ENCODE results near the gene SLC35G1.

The SLC35G1 gene

GRCh38 chr10:93893646-93894515, at the start of gene SLC35G1:
SLC35G1 (plus strand) TSS chr10:93893978; CDS start chr10:93894034, 56 bp downstream.
- peak; percentile 47 for DNase-seq

- no peak for DNase-seq
These were observed 48.7 kb upstream of the SLC35G1 start for GRCh38 chr10:93844979-93845626.

DNA sequence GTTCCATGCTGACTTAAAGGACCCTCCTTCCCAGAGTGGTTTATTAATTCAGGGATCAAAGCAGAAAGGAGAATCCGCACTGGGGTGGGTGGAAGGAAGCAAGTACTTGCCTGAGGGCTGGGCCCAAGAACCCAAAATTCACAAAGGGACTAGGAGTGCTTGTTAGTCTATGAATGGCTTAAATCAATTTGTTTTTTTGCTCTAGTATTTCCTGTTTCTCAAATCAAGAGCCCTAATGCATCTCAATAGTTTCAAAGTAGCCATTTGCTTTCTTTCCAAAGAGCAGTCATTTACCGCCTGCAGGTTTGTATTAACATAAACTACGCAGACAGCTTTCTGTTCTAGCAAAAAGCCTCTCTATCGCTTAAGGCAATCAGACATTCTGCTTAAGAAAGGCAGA, 44.2 kb upstream of the SLC35G1 start:
- DNase-seq: no peak

DNA sequence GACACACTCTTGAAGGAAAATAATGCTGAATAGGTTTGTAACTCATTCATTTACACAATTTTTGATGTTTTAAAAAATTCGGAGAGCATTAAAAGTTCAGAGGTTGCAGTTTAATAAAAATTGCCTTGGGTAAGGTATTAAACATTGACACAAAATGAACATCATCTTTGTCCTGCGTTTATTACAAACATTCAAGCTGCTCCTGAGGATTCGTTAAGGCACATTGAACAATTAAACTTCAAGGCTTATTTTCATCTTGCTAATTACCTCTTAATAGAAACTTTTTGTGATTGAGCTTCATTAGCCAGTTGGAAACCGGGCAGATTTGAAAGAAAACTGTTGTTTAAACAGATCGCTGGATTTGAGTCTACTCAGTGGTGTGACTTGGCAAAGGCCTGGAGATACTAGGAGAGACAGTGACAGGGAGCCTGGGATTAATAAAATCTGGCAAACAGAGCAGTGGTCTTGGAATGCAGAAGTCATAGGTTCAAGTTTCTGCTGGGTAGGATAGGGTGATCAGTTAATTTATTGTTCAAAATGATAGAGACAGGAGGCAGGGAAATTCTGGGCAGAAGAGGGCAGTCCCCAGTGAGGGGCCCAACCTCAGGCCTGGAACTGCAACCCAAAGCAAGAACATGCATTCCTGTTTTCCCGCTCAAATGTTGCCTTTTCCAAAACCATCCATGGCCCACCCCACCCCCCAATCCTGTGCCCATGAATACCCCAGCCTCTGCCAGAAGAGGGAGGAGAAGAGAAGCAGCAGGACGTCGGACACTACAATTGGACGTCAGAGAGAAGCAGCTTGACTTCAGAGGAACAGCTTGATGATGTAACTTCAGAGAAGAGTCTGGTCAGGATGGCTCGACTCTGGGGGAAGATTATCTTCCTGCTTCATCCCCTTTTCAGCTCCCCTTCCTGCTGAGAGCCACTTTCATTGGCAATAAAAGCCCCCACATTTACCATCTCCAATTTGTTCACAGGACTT, 43.5 kb upstream of the SLC35G1 start:
- no peak for DNase-seq

DNA sequence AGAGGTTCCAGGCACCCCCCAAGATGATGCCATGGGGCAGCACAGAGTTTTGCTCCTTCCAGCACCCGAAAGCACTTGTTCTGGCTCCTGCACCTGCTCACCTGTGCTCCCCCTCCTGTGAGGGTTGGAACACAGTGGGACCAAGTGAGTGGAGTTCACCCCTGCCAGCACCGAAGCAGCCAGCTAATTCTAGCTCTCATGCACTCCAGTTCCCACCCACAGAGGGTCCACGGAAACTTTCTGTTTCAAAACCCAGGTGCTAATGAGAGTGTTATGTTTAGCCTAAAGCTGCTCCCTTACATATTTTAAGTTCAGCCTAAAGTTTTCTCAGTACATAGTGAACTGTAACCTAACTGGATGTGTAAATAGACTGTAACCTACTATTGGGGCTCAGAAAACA, 42.6 kb upstream of the SLC35G1 start:
- DNase-seq: no peak

DNA sequence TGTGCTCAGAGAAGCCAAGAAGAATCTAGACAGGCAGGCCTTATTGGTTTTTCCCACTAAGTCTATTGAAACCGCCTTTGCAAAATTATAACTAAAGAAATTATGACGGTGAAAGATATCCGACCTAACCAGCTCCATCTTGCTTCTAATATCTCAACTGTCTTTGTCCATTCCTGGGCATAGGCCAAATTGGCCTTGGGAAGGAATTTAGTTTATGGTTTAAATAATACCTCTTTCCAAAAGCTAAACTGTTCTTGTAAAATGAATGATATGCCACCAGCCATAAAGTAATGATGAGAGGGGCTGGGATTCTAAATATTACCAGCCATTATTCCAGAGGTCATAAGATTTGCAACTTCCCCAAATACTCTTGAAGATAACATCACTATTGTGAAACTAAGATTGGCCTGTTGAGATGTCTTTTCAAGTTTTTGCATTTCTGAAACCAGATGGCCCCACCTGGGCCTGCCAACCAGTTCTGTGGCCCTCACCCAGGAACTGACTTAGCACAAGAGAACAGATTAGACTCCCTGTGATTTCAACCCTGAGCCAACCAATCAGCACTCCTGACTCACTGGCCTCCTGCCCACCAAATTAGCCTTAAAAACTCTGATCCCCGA, 41.2 kb upstream of the SLC35G1 start:
- DNase-seq: no peak

DNA sequence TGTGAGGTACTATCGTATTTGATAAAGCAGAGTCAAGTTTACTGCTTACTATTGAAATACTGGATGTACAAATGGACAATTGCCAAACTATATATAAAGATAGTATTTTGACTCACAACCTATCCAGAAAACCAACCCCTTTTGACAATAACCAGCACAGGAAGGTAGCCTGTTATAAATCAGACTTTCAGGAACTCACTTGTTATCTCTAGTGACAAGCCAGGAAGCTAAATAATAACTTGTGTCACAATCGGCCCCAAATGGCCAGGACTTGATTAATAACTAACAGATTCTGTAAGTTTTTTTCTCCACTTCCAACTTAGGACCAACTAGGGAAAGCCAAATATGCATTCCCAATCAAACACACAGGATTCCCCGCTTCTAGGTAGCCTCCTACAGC, 38.8 kb upstream of the SLC35G1 start:
- no peak for DNase-seq

DNA sequence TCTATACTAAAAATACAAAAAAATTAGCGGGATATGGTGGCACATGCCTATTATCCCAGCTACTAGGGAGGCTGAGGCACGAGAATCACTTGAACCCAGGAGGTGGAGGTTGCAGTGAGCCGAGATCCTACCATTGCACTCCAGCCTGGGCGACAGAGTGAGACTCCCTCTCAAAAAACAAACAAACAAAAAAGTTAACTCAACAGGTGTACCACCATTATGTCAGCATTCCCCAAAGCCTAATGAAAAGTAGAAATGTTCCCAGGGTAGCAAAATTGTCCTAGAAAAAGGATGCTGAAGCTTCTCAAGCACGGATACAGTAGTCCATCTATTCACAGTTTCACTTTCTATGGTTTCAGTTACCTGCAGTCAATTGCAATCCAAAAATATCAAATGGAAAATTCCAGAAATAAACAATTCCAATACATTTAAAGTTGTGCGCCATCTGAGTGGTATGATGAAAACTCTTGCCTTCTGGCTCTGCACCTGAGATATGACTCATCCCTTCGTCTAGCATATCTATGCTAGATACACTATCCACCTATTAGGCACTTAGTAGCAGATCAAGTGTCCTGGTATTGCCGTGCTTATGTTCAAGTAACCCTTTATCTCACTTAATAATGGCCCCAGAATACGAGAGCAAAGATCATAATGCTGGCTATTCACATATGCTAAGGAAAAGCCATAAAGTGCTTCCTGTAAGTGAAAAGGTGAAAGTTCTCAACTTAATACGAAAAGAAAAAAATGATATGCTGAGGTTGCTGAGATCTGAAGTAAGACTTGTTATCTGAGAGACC, 37.2 kb upstream of the SLC35G1 start:
- DNase-seq: no peak

- DNase-seq: no peak
These were observed 34.6 kb upstream of the SLC35G1 start for GRCh38 chr10:93859049-93859655.

DNA sequence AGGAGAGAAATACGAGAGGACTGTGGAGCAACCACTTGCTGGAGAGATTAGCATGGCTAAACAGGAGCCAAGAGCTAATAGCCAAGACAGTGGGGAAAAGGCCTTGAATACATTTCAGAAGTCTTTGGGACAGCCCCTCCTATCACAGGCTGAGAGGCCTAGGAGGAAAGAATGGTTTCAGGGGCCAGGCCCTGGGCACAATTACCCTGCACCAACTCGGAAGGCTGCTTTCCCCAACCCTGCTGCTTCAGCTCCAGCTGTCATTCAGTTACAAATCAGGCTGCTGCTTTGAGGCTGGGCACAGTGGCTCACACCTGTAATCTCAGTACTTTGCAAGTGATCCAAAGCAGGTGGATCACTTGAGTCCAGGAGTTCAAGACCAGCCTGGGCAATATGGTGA, 32.0 kb upstream of the SLC35G1 start:
- DNase-seq: no peak

- DNase-seq: no peak
These were observed 27.9 kb upstream of the SLC35G1 start for GRCh38 chr10:93865794-93866425.

- DNase-seq: peak; percentile 12
These were observed 26.3 kb upstream of the SLC35G1 start for GRCh38 chr10:93867525-93867924.

DNA sequence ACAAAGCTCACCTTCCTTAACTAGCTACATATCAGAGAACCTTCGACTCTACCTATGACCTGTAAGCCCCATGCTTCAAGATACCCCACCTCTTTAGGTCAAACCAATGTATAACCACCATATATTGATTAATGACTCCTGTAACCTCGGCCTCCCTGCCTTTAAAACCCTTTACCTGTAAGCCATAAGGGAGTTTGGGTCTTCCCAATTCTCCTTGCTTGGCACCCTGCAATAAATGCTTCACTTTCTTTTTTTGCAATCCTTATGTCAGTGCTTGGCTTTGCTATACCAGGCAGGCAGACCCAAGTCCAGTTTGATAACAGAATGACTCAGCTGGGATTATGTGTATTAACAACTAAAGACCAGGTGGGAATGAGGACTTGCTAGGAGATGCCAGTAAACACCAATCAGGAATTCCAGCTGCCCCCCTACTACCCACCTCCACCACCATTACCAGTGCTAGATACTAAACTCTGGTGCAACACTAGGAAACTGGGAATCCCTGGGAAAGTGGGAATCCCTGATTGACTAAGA, 22.0 kb upstream of the SLC35G1 start:
- no peak for DNase-seq

DNA sequence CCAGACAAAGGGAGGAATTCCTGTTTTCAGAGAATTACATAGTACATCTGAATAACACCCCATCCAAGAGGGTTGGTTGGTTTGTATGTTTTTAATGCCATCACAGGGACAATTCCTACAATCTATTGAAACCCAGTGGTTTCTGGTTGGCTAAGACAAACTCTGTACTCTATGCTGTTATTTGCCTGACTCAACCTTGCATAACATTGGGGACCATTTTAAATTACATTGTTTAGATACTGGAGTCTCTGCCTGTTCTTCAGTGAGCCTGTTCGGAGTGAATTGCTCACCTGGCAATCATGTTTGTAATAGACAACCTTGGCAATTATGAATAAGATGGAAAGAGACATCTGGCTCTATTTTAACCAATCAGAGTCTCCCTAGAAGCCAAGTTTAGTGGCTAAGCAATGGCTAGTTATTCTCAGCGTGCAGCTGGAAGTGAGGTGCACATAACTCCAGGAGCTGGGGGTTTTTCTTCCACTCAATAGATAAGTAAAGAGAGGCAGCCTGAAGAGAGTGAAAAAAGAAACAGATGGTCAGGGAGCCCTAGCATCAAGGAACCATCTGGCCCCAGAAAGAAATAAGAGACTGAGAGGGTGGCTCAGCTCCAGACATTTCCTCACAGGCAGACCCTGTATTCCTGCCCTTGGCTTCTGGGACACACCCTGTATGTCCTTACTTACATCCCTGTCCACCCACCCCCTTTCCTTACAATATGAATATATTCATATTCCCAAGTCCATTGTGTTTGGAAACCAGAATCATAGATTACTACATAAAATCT, 21.2 kb upstream of the SLC35G1 start:
- DNase-seq: no peak

DNA sequence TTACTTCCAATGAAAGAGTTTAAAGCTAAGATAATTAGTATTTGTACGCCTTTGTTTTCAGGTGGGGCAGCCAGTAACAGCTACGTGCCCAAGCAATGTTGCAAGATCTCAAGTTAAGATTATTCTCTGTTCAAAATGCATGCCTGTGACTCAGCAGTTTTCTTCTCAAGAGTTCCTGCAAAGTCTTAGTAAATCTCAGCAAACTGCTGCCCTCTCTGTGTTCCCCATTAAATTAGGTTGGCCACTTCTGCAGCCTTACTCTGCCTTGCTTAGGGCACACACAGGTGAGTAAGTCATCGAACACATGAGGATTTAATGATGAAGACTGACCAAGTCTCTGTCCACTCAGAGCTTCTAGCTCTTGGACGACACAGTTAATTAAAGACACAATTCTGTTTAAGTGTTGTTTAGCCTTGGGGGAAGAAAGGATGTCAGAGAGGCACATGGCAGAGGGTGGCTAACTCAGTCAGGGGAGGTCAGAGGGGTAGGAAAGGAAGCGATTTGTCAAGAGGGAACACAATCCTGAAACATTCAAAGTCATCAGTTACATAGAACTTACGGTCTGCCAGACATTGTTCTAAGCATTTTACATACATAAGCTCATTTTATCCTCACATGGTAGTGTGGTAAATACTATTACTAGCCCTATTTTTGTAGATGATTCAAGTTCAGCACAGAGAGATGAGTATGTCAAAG, 20.2 kb upstream of the SLC35G1 start:
- no peak for DNase-seq

GRCh38 chr10:93874309-93875031, 19.3 kb upstream of the SLC35G1 start:
- no peak for DNase-seq

- no peak for DNase-seq
These were observed 18.8 kb upstream of the SLC35G1 start for GRCh38 chr10:93875032-93875358.

DNA sequence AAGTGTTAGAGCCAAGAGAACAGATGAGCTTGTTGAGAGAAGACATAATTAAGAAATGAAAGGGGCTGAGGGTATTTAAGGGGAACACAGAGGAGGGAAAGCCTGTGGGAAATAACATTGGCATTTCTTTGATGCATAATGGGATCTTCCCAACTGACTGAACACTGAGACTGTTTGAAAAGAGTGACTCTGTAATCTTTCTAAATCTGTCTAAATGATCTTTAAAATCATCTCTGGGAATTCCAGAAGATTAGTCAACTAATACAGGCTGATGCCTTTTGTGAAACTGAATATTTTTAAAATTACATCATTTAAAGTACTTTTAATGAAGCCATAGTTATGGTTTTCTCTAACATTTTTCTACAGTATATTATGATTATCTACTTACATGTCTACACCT, 17.4 kb upstream of the SLC35G1 start:
- DNase-seq: no peak

DNA sequence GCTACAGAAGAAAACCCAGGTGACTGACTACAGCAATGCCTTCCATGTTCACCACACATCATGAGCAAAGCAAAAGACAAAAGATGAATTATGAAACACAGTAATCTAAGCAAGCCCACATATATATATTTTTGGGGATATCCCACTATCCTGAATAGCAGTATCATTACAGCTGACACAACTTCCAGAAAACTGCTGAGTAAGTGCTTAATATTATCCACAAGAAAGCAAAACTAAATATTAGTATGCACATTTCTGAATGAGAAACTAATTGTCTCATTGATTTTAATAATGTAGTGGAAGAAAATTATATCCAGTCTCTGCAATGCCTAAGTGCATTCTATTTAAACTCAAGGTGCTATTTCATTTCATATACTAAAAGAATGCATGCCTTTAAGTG, 14.5 kb upstream of the SLC35G1 start:
- DNase-seq: no peak

Measured in MV-4-11 (cell line).